GM19452 (cell line): ENCODE measurements around the gene HEG1.

Experiments used
- ATAC-seq: cut with Tn5 transposase; IDR thresholded peaks from one replicate; pipeline ENCODE4 v1.9.1; 2021; ENCODE audit not compliant: unreplicated experiment

HEG1 gene

DNA sequence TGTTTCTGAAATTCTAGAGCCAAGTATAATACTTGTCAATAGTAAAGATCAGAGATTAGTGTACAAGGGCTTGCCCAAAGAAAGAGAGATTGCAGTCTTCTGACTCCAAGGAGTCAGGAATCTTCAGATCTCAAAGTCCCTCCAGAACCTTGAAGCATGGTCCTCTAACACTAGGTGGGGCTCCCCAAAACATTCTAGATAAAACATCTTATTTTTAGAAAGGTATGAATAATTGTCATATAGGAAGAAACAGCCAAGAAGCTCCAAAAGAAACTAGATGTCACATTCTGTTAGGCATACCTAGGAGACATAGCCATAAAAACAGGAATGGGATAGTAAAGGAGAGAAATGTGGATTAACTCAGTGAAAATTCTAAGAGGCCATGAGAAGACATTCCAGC lies 132.0 kb downstream of the HEG1 start:
- ATAC-seq = no peak

DNA sequence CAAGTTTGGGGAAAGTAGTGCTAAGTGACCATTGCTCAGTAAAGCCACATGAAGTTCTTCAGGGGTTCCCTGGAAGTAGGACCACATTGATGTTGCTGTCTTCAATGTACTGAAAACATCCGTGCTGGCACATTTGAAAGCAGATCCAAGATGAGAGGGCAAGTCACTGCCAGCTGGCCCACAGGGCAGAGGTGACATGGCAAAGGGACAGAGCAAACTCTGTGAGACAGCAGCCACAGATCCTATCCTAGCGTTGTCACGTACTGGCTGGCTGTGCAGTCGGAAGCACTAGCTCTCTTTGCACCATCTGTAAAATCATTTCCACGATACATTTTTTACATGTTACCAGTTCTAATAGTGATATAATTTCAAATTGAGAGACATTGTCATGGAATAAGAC lies 135.1 kb downstream of the HEG1 start:
- ATAC-seq = no peak

DNA sequence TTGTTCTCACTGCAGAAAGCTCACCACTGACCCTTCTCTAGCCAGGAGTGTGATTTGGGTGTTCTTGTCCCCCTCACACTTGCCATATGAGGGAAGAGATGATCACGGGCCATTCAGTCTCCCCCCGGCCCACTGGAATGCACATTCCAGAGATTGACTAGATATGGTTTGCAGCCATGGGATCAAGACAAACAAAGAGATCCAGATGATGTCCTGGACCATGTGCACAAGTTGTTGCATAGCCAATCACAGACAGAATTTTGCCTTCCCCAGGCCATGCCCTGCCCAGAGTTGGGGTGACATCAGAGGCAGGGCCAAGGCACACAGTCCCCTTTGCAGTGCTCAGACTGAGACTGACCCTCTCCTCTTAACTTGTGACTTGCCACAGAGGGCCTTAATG lies 136.0 kb downstream of the HEG1 start:
- ATAC-seq = no peak

DNA sequence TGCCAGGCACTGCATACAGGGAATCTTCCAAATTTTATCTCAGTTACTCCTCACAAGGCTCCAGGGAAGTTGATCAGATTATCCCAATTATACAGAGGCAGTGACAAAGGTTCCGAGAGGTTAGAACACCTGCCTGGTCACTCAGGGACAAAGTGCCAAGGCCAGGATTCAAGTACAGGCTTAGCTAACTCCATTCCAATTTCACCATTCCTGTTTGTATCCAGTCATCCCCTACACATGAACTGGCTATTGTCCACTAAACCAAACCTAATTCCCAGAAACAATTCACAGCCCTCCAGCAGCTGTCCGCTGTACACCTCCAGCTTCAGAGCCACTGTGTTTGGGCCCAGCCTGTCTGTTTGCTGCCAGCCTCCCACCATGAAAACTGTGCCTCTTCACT lies 137.3 kb downstream of the HEG1 start:
- ATAC-seq = no peak

DNA sequence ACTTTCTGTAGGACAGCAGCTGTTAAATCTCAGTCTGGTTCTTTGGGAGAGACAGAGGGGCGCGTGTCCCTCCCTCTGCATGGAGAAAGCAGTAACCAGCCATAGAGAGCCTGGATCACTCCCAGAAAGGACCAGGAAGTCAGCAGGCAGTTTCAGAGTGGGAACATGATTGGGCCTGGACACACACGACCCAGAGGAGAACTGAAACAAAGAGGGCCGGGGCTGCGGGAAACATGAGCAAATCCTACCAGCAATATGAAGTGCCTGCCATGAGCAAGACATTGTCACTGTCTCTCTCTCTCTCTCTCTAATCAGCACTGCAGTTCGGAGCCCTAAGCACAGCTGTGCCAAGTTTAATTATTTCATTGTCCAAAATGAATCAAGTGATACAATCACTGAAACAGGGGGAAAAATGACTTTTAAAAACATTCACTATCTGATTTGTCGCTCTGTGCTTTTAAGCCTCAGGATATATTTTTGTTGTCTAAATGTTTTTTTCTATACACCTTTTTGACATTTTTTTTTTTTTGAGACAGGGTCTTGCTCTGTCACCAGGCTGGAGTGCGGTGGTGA lies 138.9 kb downstream of the HEG1 start:
- no peak for ATAC-seq
